WERI-Rb-1 (cell line): ENCODE results near the gene TFAP2C.

Source experiments
- DNase-seq: peaks from one replicate; pipeline ENCODE4 v3.0.0-alpha.2; 2020
- H3K27ac ChIP-seq: fragments of 250-450 bp; sonication (Bioruptor Pico); 2 replicates; pipeline ENCODE4 v1.5.1; 2020; ENCODE audit warnings: mild to moderate bottlenecking, moderate library complexity
- H3K27me3 ChIP-seq: fragments of 250-450 bp; sonication (Bioruptor Pico); 2 replicates; pipeline ENCODE4 v1.5.1; 2021; ENCODE audit warnings: mild to moderate bottlenecking, low read depth, moderate library complexity; ENCODE audit not compliant: insufficient read depth, severe bottlenecking
- H3K36me3 ChIP-seq: fragments of 250-450 bp; sonication (Bioruptor Pico); 2 replicates; pipeline ENCODE4 v1.5.1; 2020; ENCODE audit warnings: mild to moderate bottlenecking, moderate library complexity
- H3K4me3 ChIP-seq: 2 replicates; pipeline ENCODE4 v1.5.1; 2011; ENCODE audit warnings: low read depth, mild to moderate bottlenecking, control low read depth, low read length
- H3K9me3 ChIP-seq: fragments of 250-450 bp; sonication (Bioruptor Pico); 2 replicates; pipeline ENCODE4 v1.5.1; 2021; ENCODE audit warnings: mild to moderate bottlenecking, moderate library complexity; ENCODE audit not compliant: severe bottlenecking
- TF ChIP-seq, protein P1 (sequence below): IDR thresholded peaks from 2 replicates; pipeline ENCODE4 v1.5.1; 2011; ENCODE audit warnings: low read depth, mild to moderate bottlenecking, control low read depth, inconsistent platforms, low read length

Gene TFAP2C

DNA sequence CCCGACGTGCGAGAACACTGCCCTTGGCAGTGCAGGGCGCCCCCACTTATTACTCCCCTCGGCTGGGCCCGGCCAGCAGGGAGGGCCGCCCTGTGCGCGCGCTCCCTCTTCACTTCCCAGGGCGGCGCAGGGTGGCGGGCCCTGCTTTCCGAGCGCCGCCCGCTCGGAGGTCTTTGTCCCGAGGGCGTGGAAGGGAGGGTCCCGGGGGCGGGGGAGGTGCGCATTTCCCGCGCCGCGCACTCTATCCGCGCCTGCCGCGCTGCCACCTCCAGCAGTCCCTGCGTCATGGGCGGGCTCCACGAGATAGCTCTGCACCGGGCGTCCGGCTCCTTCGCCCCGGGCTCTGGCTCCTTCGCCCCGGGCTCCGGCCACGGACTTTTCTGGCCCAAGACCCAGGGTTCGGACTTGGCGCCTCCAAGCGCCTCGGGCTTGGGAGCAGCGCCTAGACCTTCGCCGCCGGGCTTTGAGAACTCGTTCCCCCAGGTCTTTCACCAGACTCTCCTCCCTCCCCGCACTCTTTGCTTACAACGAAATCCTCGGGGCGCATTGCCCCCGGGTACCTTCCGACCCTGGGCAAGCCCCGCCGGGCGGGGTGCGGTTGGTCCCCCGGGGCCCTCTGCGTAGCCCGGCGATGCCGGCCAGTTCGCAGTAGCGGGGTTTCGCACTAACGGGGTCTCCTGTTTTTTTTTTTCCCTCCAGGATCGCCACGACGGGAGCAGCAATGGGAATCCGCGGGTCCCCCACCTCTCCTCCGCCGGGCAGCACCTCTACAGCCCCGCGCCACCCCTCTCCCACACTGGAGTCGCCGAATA lies 1.6 kb downstream of the TFAP2C start:
- TF ChIP-seq, protein P1, sequence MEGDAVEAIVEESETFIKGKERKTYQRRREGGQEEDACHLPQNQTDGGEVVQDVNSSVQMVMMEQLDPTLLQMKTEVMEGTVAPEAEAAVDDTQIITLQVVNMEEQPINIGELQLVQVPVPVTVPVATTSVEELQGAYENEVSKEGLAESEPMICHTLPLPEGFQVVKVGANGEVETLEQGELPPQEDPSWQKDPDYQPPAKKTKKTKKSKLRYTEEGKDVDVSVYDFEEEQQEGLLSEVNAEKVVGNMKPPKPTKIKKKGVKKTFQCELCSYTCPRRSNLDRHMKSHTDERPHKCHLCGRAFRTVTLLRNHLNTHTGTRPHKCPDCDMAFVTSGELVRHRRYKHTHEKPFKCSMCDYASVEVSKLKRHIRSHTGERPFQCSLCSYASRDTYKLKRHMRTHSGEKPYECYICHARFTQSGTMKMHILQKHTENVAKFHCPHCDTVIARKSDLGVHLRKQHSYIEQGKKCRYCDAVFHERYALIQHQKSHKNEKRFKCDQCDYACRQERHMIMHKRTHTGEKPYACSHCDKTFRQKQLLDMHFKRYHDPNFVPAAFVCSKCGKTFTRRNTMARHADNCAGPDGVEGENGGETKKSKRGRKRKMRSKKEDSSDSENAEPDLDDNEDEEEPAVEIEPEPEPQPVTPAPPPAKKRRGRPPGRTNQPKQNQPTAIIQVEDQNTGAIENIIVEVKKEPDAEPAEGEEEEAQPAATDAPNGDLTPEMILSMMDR: no peak
- peaks cover 99% of the 10 kb centered on the region for H3K27me3 ChIP-seq
- no peak overlapping the region for H3K27ac ChIP-seq
- DNase-seq: no peak
- H3K9me3 ChIP-seq: peaks cover 3% of the 10 kb centered on the region
- H3K4me3 ChIP-seq: no peak overlapping the region
- H3K36me3 ChIP-seq: no peaks in the 10 kb centered on the region

DNA sequence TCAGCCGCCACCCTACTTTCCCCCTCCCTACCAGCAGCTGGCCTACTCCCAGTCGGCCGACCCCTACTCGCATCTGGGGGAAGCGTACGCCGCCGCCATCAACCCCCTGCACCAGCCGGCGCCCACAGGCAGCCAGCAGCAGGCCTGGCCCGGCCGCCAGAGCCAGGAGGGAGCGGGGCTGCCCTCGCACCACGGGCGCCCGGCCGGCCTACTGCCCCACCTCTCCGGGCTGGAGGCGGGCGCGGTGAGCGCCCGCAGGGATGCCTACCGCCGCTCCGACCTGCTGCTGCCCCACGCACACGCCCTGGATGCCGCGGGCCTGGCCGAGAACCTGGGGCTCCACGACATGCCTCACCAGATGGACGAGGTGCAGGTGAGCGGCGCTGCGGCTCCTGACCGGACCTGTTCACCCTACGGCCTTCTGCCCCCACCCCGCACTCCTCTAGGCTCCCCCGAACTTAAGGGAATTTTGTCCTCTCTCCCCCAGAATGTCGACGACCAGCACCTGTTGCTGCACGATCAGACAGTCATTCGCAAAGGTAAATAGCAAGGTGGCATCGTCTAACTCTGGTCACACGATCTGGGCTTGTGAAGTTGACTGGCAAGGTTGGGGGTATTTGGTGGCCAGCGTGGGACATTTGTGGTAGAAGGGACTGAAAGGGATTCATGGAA lies 2.3 kb downstream of the TFAP2C start:
- DNase-seq: no peak
- Histone ChIP-seq H3K27ac (no peak overlapping the region), H3K4me3 (no peak overlapping the region), H3K36me3 (no peaks in the 10 kb centered on the region), H3K9me3 (peaks cover 3% of the 10 kb centered on the region), H3K27me3 (peaks cover 99% of the 10 kb centered on the region)
- TF ChIP-seq, protein P1: no peak

DNA sequence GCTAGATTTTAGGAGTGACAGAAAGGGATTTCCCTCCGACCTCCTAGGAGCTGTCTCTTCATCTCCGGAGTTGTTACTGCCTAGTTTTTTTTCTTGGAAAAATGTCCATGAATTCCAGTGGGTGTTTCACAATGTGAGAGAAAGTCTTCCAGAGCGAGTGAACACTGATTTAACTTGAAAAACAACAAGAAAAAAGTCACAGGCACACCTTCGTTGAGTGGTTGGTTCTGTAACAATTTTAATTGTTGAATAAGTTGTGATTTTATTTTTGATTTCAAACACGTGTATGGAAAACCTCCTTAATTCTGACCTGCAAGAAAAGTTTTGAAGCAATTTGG lies 2.9 kb downstream of the TFAP2C start:
- Histone ChIP-seq H3K36me3 (no peaks in the 10 kb centered on the region), H3K27ac (no peak overlapping the region), H3K4me3 (no peak overlapping the region), H3K9me3 (peaks cover 3% of the 10 kb centered on the region), H3K27me3 (peaks cover 99% of the 10 kb centered on the region)
- TF ChIP-seq, protein P1: no peak
- no peak for DNase-seq

DNA sequence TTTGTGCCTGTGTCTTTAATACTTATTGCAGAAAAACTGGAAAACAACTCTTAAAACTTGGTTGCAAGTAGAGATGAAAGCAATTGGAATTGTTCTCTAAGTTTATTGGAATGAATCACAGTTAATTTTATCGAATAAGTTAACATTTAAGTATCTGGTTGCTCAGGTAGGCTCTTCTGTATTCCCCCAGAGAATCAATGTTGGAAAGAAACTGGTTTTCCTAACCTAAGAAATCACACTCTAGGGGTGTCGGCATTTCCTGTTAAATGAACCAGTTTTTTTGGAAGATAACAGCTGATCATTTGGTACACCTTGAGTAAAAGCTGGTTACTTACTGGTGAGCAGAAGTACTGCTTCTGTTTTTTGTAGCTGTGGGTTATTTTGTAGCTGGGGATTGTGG lies 5.2 kb downstream of the TFAP2C start:
- H3K36me3 ChIP-seq: no peaks in the 10 kb centered on the region

DNA sequence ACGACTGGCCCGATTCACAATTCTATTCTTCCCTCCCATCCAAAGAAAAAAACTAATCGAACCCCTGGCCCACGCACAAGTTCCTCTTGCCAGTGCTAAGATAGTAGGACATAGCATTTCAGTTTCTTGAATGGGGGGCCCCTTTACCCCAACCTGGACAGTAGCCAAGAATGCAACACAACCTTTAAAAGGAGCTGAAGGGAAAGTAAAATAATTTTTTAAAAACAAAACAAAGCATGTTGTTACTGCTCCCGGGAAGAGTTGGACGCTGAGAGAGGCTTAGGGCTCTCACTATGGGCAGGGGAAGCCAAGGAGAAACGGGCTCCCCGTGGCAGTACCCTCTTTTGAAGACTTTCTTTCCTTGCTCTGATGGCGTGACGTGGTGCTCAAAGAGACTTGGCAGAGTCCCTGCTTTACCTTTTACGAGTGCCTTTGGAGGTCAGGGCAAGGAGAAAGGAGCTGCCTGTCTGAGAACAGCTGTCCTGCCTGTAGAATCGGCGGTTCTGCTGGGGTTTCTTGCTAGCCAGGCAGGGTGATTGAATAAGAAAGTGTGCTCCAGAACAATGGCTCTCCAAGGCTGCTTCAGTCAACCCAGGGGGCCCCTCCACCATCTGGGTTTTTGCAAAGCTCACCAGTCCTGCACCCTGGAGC lies 5.8 kb downstream of the TFAP2C start:
- no peaks in the 10 kb centered on the region for H3K36me3 ChIP-seq
- TF ChIP-seq, protein P1: no peak
- no peaks in the 10 kb centered on the region for H3K9me3 ChIP-seq
- no peak overlapping the region for H3K4me3 ChIP-seq
- DNase-seq: no peak
- no peak overlapping the region for H3K27ac ChIP-seq
- H3K27me3 ChIP-seq: peaks cover 96% of the 10 kb centered on the region

More for the DNA sequence above, 5.2 kb downstream of the TFAP2C start:
- Histone ChIP-seq H3K27me3 (peaks cover 99% of the 10 kb centered on the region), H3K9me3 (no peaks in the 10 kb centered on the region), H3K27ac (no peak overlapping the region), H3K4me3 (no peak overlapping the region)
- DNase-seq: no peak
- TF ChIP-seq, protein P1: no peak
